ENCODE data around the gene INPPL1. TPM values are rescaled to one million over a fixed set of nuclear protein-coding genes. Genes with fewer than 3 reads are reported as not detected.

INPPL1 gene
- polyA plus RNA-seq, 4 donors, result 122 to 185 (median 163) TPM

- no peak for DNase-seq (ENCODE audit: low read depth in 4 of 4, low spot score in 3 of 4)
Measured at GRCh38 chr11:72231396-72232259, 7.1 kb downstream of the INPPL1 start.

GRCh38 chr11:72232260-72233055 is 7.9 kb downstream of the INPPL1 start:
- DNase-seq (ENCODE audit: low read depth in 4 of 4, low spot score in 3 of 4), result no peak

GRCh38 chr11:72233056-72233772 is 8.6 kb downstream of the INPPL1 start:
- no peak for DNase-seq (ENCODE audit: low read depth in 4 of 4, low spot score in 3 of 4)

GRCh38 chr11:72233773-72234513 is 9.4 kb downstream of the INPPL1 start:
- no peak for DNase-seq (ENCODE audit: low read depth in 4 of 4, low spot score in 3 of 4)

- no peak for DNase-seq (ENCODE audit: low read depth in 4 of 4, low spot score in 3 of 4)
Measured at GRCh38 chr11:72234514-72234830, 9.9 kb downstream of the INPPL1 start.

GRCh38 chr11:72234920-72235319 is 10.4 kb downstream of the INPPL1 start:
- no peak for DNase-seq (ENCODE audit: low read depth in 4 of 4, low spot score in 3 of 4)

GRCh38 chr11:72235351-72236057 is 10.9 kb downstream of the INPPL1 start:
- DNase-seq (ENCODE audit: low read depth in 4 of 4, low spot score in 3 of 4), result no peak

- no peak for DNase-seq (ENCODE audit: low read depth in 4 of 4, low spot score in 3 of 4)
Measured at GRCh38 chr11:72236083-72236697, 11.6 kb downstream of the INPPL1 start.

- DNase-seq (ENCODE audit: low read depth in 4 of 4, low spot score in 3 of 4), result no peak
Measured at GRCh38 chr11:72236774-72237111, 12.2 kb downstream of the INPPL1 start.

GRCh38 chr11:72237112-72237931 is 12.8 kb downstream of the INPPL1 start:
- DNase-seq (ENCODE audit: low read depth in 4 of 4, low spot score in 3 of 4), result no peak

GRCh38 chr11:72238040-72238450 is 13.5 kb downstream of the INPPL1 start:
- DNase-seq (ENCODE audit: low read depth in 4 of 4, low spot score in 3 of 4), result no peak

- DNase-seq (ENCODE audit: low read depth in 4 of 4, low spot score in 3 of 4), result no peak
Measured at GRCh38 chr11:72238492-72239312, 14.1 kb downstream of the INPPL1 start.

- no peak for DNase-seq (ENCODE audit: low read depth in 4 of 4, low spot score in 3 of 4)
Measured at GRCh38 chr11:72239313-72239848, 14.8 kb downstream of the INPPL1 start.

GRCh38 chr11:72239849-72240460 is 15.4 kb downstream of the INPPL1 start:
- DNase-seq (ENCODE audit: low read depth in 4 of 4, low spot score in 3 of 4), result no peak

- DNase-seq (ENCODE audit: low read depth in 4 of 4, low spot score in 3 of 4), result no peak
Measured at GRCh38 chr11:72240461-72241290, 16.1 kb downstream of the INPPL1 start.

- no peak for DNase-seq (ENCODE audit: low read depth in 4 of 4, low spot score in 3 of 4)
Measured at GRCh38 chr11:72241291-72241781, 16.8 kb downstream of the INPPL1 start.

All from left renal pelvis (tissue), 4 donors.